HepG2 (cell line): ENCODE measurements around the gene GRB2. TPM values are rescaled to one million over a fixed set of nuclear protein-coding genes. Genes with fewer than 3 reads are reported as not detected.

Experiments used
- CBX2 ChIP-seq, 2 experiments: fragments of 200-600 bp in 1 of 2; sonication (generic); formaldehyde crosslinking in 1 of 2; IDR thresholded peaks; 2 replicates each; pipeline versions ENCODE4 v1.7.0 to v1.8.1; 2018 to 2022; ENCODE audit warnings: low read depth in 2 of 2, low read length in 1 of 2, mild to moderate bottlenecking in 1 of 2, missing genetic modification reagents in 1 of 2
- CEBPG ChIP-seq: IDR thresholded peaks from 2 replicates; pipeline ENCODE4 v1.6.1; 2016
- CHCHD3 ChIP-seq: sonication (generic); formaldehyde crosslinking; IDR thresholded peaks from 2 replicates; pipeline ENCODE4 v1.8.0; 2022; ENCODE audit warnings: mild to moderate bottlenecking, missing genetic modification reagents, moderate library complexity
- ETV5 ChIP-seq: IDR thresholded peaks from 2 replicates; pipeline ENCODE4 v1.6.1; 2018; ENCODE audit warnings: missing biosample characterization, missing genetic modification reagents, inconsistent platforms, borderline replicate concordance
- FOXA3 ChIP-seq: IDR thresholded peaks from 2 replicates; pipeline ENCODE4 v1.6.1; 2016; ENCODE audit warnings: missing genetic modification reagents, missing compliant biosample characterization
- GTF2F1 ChIP-seq: fragments of 150-350 bp; IDR thresholded peaks from 2 replicates; pipeline ENCODE4 v1.6.1; 2014; ENCODE audit warnings: low read length
- HMG20A ChIP-seq: IDR thresholded peaks from 2 replicates; pipeline ENCODE4 v1.6.1; 2016; ENCODE audit warnings: borderline replicate concordance
- HNF4A ChIP-seq: sonication (generic); formaldehyde crosslinking; IDR thresholded peaks from 2 replicates; pipeline ENCODE4 v1.4.0; 2020; ENCODE audit warnings: missing genetic modification reagents
- ISX ChIP-seq: sonication (generic); formaldehyde crosslinking; conservative IDR thresholded peaks from 2 replicates; pipeline ENCODE4 v1.5.0; 2020; ENCODE audit warnings: missing genetic modification reagents
- MBNL3 ChIP-seq: fragments of 250-450 bp; sonication (Bioruptor Pico); conservative IDR thresholded peaks from 2 replicates; pipeline ENCODE4 v1.8.0; 2022; ENCODE audit warnings: mild to moderate bottlenecking, inconsistent platforms
- NFIC ChIP-seq: IDR thresholded peaks from 2 replicates; pipeline ENCODE4 v1.6.1; 2012; ENCODE audit warnings: mild to moderate bottlenecking, low read length, inconsistent platforms
- NR2F2 ChIP-seq: IDR thresholded peaks from 2 replicates; pipeline ENCODE4 v1.6.1; 2012; ENCODE audit warnings: low read depth, inconsistent platforms, borderline replicate concordance
- REL ChIP-seq: sonication (generic); formaldehyde crosslinking; conservative IDR thresholded peaks from 2 replicates; pipeline ENCODE4 v1.8.0; 2022; ENCODE audit warnings: mild to moderate bottlenecking, missing genetic modification reagents, moderate library complexity
- SMARCE1 ChIP-seq: fragments of 450-650 bp; IDR thresholded peaks from 2 replicates; pipeline ENCODE4 v1.6.1; 2017; ENCODE audit warnings: borderline replicate concordance
- SMC3 ChIP-seq: IDR thresholded peaks from 2 replicates; pipeline ENCODE4 v1.6.1; 2011; ENCODE audit warnings: low read length, improper control_type of control experiment
- TCF12 ChIP-seq, 2 experiments: fragments of 450-650 bp in 1 of 2; sonication (generic) in 1 of 2; formaldehyde crosslinking in 1 of 2; IDR thresholded peaks; 2 replicates each; pipeline versions ENCODE4 v1.6.1 to v1.8.0; 2017 to 2022; ENCODE audit warnings: antibody characterized with exemption in 1 of 2, mild to moderate bottlenecking in 1 of 2, missing genetic modification reagents in 1 of 2, moderate library complexity in 1 of 2
- TCF7L2 ChIP-seq: IDR thresholded peaks from 2 replicates; pipeline ENCODE4 v1.6.1; 2011; ENCODE audit warnings: mild to moderate bottlenecking, low read depth, low read length, moderate library complexity
- ZFP62 ChIP-seq: sonication (generic); formaldehyde crosslinking; IDR thresholded peaks from 2 replicates; pipeline ENCODE4 v1.4.0; 2020; ENCODE audit warnings: missing genetic modification reagents
- ZNF253 ChIP-seq: sonication (generic); formaldehyde crosslinking; IDR thresholded peaks from 2 replicates; pipeline ENCODE4 v1.8.0; 2022; ENCODE audit warnings: mild to moderate bottlenecking, missing genetic modification reagents, borderline replicate concordance
- ZNF317 ChIP-seq: sonication (generic); formaldehyde crosslinking; IDR thresholded peaks from 2 replicates; pipeline ENCODE4 v1.5.0; 2020; ENCODE audit warnings: mild to moderate bottlenecking, missing genetic modification reagents
- ZNF543 ChIP-seq: sonication (generic); formaldehyde crosslinking; IDR thresholded peaks from 2 replicates; pipeline ENCODE4 v1.4.0; 2020; ENCODE audit warnings: mild to moderate bottlenecking, missing genetic modification reagents
- ZSCAN22 ChIP-seq: sonication (generic); formaldehyde crosslinking; IDR thresholded peaks from 2 replicates; pipeline ENCODE4 v1.4.0; 2020; ENCODE audit warnings: mild to moderate bottlenecking, missing genetic modification reagents
- polyA plus RNA-seq, 8 experiments: library from polyadenylated mRNA; depleted of rRNA in 3 of 8; stranded (reverse) in 7 of 8; unstranded in 1 of 8; fragments of >200 nt; fragmentation: Illumina TruSeq in 4 of 8; extraction: Trizol in 4 of 8; gene quantifications; 2 replicates each; pipeline versions ENCODE4 v1.2.1 to v1.2.3, GENCODE V29; 2011 to 2016; ENCODE audit warnings: low read depth in 4 of 8, missing spikeins in 1 of 8, mixed read lengths in 1 of 8; ENCODE audit not compliant: insufficient read depth in 1 of 8
- total RNA-seq, 5 experiments: library from RNA; depleted of rRNA; stranded (reverse); fragments of >200 nt; fragmentation: Illumina TruSeq; extraction: Trizol; gene quantifications; 2 replicates each; pipeline ENCODE4 v1.2.3, GENCODE V29; 2016; ENCODE audit warnings: low read depth in 1 of 5
- TF ChIP-seq, protein P1 (sequence below): IDR thresholded peaks from 2 replicates; pipeline ENCODE4 v1.6.1; 2012; ENCODE audit warnings: low read length, improper control_type of control experiment
- TF ChIP-seq, protein P2 (sequence below): sonication (generic); formaldehyde crosslinking; IDR thresholded peaks from 2 replicates; pipeline ENCODE4 v1.9.0; 2021; ENCODE audit warnings: missing genetic modification reagents, borderline replicate concordance
- TF ChIP-seq, protein P3 (sequence below): sonication (generic); formaldehyde crosslinking; IDR thresholded peaks from 2 replicates; pipeline ENCODE4 v1.4.0; 2020; ENCODE audit warnings: missing genetic modification reagents
- TF ChIP-seq, protein P4 (sequence below): sonication (generic); formaldehyde crosslinking; IDR thresholded peaks from 2 replicates; pipeline ENCODE4 v1.4.0; 2020; ENCODE audit warnings: mild to moderate bottlenecking, missing genetic modification reagents

Gene GRB2
- total and polyA plus RNA-seq, 2 of the 13 experiments (the other 11 are each of a cell fraction or from before 2014, with no cell fraction given), result 84.6 to 92.3 TPM

DNA sequence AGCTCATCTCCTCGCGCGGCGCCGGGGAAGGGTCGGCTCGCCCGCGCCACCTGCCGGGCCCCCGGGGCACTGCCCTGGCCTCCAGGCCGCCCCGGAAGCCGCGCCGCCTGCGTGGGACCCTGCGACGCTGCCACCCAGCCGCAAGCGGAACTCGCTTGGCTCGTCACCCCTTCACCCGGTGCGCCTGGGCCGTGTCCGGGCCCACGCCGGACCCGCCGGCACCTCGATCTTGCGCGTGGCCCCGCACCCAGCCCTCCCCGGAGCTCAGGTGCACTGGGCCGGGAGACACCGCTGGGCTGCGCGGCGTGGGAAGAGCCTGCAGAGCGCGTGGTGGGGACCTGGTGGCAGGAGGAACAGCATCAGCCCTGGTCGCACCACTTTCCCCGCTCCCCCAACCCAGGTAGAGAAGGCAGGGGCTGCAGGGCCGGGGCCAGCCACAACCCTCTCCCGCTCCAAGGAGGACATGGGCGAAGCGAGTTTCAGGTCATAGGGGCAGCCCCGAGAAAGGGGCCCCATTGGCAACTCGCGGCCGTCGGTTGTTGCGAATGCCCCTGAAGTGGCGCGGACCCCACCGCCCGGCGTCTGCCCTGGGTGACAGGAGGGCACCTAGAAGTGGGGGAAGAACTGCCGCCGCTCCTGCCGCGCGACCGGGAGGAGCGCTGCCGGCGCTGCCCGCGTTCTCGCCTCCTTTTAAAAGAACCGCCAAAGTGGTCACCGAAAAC lies 134.1 kb downstream of the GRB2 start (continued):
- TF ChIP-seq MBNL3 (CRISPR knock-in tag), result no peak
- TF ChIP-seq ISX (CRISPR knock-in tag), result no peak
- peak; percentile 81 for TF ChIP-seq ETV5 (CRISPR knock-in tag)
- no peak for TF ChIP-seq ZNF317 (CRISPR knock-in tag)
- TF ChIP-seq ZFP62, result no peak
- 0 out of 2 replicates have a peak, but pooled peaks have one; percentile 4 for TF ChIP-seq CEBPG (CRISPR knock-in tag)
- TF ChIP-seq CHCHD3, result 0 out of 2 replicates have a peak, but pooled peaks have one; percentile 38
- TF ChIP-seq, protein P1, sequence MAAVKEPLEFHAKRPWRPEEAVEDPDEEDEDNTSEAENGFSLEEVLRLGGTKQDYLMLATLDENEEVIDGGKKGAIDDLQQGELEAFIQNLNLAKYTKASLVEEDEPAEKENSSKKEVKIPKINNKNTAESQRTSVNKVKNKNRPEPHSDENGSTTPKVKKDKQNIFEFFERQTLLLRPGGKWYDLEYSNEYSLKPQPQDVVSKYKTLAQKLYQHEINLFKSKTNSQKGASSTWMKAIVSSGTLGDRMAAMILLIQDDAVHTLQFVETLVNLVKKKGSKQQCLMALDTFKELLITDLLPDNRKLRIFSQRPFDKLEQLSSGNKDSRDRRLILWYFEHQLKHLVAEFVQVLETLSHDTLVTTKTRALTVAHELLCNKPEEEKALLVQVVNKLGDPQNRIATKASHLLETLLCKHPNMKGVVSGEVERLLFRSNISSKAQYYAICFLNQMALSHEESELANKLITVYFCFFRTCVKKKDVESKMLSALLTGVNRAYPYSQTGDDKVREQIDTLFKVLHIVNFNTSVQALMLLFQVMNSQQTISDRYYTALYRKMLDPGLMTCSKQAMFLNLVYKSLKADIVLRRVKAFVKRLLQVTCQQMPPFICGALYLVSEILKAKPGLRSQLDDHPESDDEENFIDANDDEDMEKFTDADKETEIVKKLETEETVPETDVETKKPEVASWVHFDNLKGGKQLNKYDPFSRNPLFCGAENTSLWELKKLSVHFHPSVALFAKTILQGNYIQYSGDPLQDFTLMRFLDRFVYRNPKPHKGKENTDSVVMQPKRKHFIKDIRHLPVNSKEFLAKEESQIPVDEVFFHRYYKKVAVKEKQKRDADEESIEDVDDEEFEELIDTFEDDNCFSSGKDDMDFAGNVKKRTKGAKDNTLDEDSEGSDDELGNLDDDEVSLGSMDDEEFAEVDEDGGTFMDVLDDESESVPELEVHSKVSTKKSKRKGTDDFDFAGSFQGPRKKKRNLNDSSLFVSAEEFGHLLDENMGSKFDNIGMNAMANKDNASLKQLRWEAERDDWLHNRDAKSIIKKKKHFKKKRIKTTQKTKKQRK, result no peak
- TF ChIP-seq, protein P2, sequence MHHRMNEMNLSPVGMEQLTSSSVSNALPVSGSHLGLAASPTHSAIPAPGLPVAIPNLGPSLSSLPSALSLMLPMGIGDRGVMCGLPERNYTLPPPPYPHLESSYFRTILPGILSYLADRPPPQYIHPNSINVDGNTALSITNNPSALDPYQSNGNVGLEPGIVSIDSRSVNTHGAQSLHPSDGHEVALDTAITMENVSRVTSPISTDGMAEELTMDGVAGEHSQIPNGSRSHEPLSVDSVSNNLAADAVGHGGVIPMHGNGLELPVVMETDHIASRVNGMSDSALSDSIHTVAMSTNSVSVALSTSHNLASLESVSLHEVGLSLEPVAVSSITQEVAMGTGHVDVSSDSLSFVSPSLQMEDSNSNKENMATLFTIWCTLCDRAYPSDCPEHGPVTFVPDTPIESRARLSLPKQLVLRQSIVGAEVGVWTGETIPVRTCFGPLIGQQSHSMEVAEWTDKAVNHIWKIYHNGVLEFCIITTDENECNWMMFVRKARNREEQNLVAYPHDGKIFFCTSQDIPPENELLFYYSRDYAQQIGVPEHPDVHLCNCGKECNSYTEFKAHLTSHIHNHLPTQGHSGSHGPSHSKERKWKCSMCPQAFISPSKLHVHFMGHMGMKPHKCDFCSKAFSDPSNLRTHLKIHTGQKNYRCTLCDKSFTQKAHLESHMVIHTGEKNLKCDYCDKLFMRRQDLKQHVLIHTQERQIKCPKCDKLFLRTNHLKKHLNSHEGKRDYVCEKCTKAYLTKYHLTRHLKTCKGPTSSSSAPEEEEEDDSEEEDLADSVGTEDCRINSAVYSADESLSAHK, result no peak
- no peak for TF ChIP-seq ZSCAN22 (CRISPR knock-in tag)
- TF ChIP-seq ZNF543 (CRISPR knock-in tag), result 0 out of 2 replicates have a peak, but pooled peaks have one; percentile 23
- no peak for TF ChIP-seq CBX2 (IDR thresholded peaks at IDR 0.05; ENCODE audit: low read depth, low read length)
- no peak for TF ChIP-seq CBX2 (CRISPR knock-in tag; IDR thresholded peaks at IDR 0.05; ENCODE audit: low read depth)
- TF ChIP-seq, protein P3, sequence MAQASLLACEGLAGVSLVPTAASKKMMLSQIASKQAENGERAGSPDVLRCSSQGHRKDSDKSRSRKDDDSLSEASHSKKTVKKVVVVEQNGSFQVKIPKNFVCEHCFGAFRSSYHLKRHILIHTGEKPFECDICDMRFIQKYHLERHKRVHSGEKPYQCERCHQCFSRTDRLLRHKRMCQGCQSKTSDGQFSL, result no peak
- TF ChIP-seq ZNF253 (CRISPR knock-in tag), result peak; percentile 90
- no peak for TF ChIP-seq SMC3
- peak; percentile 84; the same call in 1 of the 2 replicates for TF ChIP-seq REL (CRISPR knock-in tag)
- TF ChIP-seq FOXA3 (CRISPR knock-in tag), result no peak
- TF ChIP-seq GTF2F1, result no peak
- TF ChIP-seq HMG20A (CRISPR knock-in tag), result no peak
- TF ChIP-seq HNF4A (CRISPR knock-in tag), result no peak
- TF ChIP-seq NFIC, result no peak
- no peak for TF ChIP-seq SMARCE1
- TF ChIP-seq NR2F2, result no peak
- no peak for TF ChIP-seq TCF12 (IDR thresholded peaks at IDR 0.05)
- peak; percentile 93 for TF ChIP-seq TCF12 (CRISPR knock-in tag; IDR thresholded peaks at IDR 0.05)
- TF ChIP-seq TCF7L2, result no peak
- TF ChIP-seq, protein P4, sequence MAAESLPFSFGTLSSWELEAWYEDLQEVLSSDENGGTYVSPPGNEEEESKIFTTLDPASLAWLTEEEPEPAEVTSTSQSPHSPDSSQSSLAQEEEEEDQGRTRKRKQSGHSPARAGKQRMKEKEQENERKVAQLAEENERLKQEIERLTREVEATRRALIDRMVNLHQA, result no peak
